HAP-1 (cell line): ENCODE results near the gene PLXNA2.

ENCODE experiments used
- DNase-seq, 2 experiments: peaks; one replicate each; pipeline ENCODE4 v3.0.0-alpha.2; 2016 to 2020; ENCODE audit warnings: low spot score in 2 of 2
- H3K27me3 ChIP-seq: fragments of 250-450 bp; sonication (Bioruptor Pico); 2 replicates; pipeline ENCODE4 v1.5.1; 2020; ENCODE audit warnings: low read depth, mild to moderate bottlenecking, moderate library complexity
- H3K36me3 ChIP-seq: fragments of 250-450 bp; sonication (Bioruptor Pico); replicated peaks from 2 replicates; pipeline ENCODE4 v1.5.1; 2020; ENCODE audit warnings: mild to moderate bottlenecking
- H3K4me1 ChIP-seq: fragments of 250-450 bp; sonication (Bioruptor Pico); 2 replicates; pipeline ENCODE4 v1.5.1; 2020; ENCODE audit warnings: mild to moderate bottlenecking
- H3K4me3 ChIP-seq: fragments of 250-450 bp; sonication (Bioruptor Pico); 2 replicates; pipeline ENCODE4 v1.5.1; 2020; ENCODE audit warnings: mild to moderate bottlenecking, moderate library complexity
- H3K9me3 ChIP-seq: fragments of 250-450 bp; sonication (Bioruptor Pico); 2 replicates; pipeline ENCODE4 v1.5.1; 2020; ENCODE audit warnings: mild to moderate bottlenecking, moderate library complexity
- in situ Hi-C: fragments of 300-500 bp; cut with MboI; formaldehyde crosslinking; loops from 3 replicates; pipeline ENCODE4 v1.14.3; 2020; ENCODE audit warnings: low sequenced_read_pairs, inconsistent platforms, mixed read lengths

The PLXNA2 gene

DNA sequence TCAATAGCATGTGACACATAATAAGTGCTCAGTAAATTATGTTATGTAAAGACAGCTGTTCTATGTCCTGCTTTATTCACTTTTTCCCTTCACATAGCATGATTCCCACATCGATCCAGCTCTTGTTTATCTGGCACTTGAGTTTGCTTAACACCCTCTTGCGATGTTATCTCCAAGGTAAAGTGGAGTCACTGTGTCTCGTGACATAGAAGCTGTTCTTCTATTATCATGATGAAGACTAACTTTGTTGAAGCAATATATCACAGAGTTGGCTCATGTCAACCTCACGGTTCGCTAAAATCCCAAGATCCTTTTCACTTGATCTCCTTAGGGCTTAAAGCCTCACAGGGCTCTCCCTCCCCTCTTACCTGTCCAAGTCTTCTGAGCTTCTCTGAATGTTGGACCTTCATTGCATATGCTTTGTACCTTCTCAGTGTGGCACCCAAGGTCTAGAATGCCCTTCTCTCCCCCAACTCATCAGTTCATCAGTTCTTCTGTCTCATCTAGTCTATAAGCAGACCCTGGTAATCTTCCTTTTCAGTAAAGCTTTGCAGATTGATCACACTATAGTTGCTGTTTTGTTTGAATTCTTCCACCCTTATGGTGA is 38.0 kb downstream of the PLXNA2 start:
- H3K4me1 ChIP-seq, result no peaks in the 10 kb centered on the region
- no peak for DNase-seq
- H3K9me3 ChIP-seq, result no peaks in the 10 kb centered on the region
- H3K36me3 ChIP-seq, result no peaks in the 10 kb centered on the region
- no peaks in the 10 kb centered on the region for H3K27me3 ChIP-seq
- in situ Hi-C loops, result no loop called here
- no peak overlapping the region for H3K4me3 ChIP-seq

DNA sequence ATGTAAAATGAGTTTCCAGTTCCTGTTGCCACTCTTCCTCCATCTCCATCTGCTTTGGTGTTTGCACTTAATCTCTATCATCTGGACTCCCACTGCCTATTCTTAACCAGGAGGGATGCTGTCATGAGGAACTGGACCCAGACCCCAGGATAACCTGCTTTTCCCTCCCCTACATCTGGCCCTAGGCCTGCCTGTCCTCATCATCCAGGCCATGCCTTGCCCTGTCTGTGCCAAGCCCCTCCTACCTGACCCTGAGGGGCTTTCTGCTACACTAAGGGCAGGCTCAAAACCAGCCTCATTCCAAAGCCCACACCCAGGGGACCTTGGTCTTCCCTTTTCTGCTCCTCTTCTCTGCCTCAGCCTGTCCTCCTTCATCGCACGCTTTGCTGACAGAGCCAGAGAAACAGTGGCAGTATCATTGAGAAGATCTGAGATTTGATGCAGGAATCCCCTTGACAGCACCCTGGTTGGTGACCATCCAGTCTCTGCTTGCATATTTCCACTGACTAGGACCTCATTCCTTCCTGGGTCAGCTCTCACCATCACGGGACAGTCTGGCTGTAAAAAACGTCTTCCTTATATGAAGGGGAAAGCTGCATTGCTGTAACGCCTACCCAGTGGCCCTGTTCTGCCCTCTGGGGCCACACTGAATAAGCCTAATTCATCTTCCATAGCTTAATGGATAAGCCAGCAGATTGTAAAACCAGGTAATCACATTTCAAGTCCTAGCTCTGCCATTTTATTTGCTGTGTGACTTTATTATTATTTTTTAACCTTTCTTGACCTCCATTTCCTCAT is 38.8 kb downstream of the PLXNA2 start:
- Histone ChIP-seq H3K27me3 (no peaks in the 10 kb centered on the region), H3K4me3 (no peak overlapping the region), H3K4me1 (no peaks in the 10 kb centered on the region), H3K36me3 (no peaks in the 10 kb centered on the region), H3K9me3 (no peaks in the 10 kb centered on the region)
- in situ Hi-C loops, result no loop called here
- DNase-seq, result no peak

DNA sequence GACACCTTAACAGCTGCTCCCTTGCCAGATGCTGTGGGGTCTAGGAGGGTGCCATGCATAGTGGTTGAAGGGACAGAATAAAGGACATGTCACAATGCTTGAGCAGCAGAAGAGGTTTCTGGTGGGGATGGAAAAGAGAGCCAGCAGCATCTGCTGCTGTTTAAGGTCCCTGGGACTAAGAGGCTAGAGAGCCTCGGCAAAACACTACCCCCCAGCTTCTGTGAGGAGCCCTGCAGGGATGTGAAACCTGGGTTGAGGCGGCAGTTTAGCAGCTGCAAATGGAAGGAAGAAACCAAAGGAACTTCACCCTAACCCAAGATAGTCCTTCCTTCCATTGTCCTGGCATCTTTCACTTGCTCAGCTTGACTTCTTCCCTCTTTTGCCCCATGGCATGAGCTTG is 39.4 kb downstream of the PLXNA2 start:
- no peaks in the 10 kb centered on the region for H3K4me1 ChIP-seq
- H3K9me3 ChIP-seq, result no peaks in the 10 kb centered on the region
- in situ Hi-C loops, result no loop called here
- H3K4me3 ChIP-seq, result no peak overlapping the region
- H3K36me3 ChIP-seq, result no peaks in the 10 kb centered on the region
- H3K27me3 ChIP-seq, result no peaks in the 10 kb centered on the region
- DNase-seq, result no peak

GRCh38 chr1:208203848-208204609 is 40.2 kb downstream of the PLXNA2 start:
- Histone ChIP-seq H3K4me1 (no peaks in the 10 kb centered on the region), H3K36me3 (no peaks in the 10 kb centered on the region), H3K9me3 (no peaks in the 10 kb centered on the region), H3K27me3 (no peaks in the 10 kb centered on the region), H3K4me3 (no peak overlapping the region)
- in situ Hi-C loops, result no loop called here
- no peak for DNase-seq

DNA sequence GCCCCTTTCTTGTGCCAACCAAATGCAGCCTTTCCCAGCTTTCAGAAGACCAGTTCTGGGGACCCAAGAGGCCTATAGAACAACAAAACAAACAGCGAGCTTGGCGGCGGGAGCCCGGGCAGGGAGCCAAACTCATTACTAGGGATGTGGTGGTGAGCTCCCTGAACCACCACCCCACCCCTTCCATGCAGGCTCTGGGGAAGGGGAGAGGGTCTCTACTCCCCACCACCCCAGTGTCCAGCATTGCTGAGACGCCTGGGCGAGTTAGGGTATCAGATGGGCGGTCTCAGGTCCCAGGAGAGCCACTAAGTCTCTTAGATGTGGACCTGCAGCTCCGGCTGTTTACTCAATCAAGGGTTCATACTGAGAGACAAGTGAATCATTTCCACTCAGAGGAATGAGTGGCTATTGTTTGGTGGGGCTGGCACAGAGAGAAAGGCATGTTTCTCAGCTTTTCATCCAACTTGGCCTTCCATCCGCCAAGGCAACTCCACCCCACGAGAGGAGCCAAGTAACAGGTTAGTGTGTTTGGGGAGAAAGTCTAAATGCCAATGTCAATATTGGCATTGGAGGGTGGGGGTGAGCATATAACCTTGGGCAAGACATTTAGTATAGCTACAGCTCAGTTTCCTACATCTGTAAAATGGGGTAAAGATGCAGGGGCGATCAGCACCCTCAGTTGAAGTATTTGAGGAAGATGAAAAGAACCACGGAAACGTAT is 40.9 kb downstream of the PLXNA2 start:
- H3K9me3 ChIP-seq, result no peaks in the 10 kb centered on the region
- H3K4me1 ChIP-seq, result no peaks in the 10 kb centered on the region
- H3K4me3 ChIP-seq, result no peak overlapping the region
- no peaks in the 10 kb centered on the region for H3K27me3 ChIP-seq
- H3K36me3 ChIP-seq, result no peaks in the 10 kb centered on the region
- in situ Hi-C loops, result no loop called here
- DNase-seq, result no peak

DNA sequence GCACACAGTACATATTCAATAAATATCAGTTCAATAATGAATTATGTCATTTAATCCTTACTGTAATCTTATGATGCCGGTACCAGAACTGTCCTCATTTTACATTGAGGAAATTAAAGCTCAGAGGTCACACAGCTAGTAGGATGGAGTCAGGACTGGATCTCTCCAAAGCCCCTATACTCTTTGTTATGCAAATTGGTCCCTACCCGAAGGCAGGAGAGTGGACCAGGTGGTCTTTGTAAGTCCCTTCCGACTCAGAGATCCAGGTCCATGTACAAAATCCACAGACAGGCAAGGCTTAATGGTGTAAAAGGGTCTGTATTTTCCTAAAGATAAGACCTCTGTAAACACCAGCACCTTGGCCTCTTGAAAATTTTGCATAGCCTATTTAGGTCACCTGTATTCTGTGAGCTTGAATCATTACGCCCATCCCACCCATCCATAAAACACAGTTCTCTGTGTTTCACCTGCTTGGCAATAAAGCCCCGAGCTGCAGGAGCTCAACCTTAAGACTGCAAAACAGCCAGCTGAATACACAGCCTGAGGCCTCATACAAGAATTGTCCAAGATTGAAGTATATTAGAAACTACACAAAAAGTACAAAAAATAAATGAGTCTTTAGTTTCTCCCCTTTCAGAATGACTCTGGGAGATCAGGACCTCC is 41.7 kb downstream of the PLXNA2 start:
- Histone ChIP-seq H3K9me3 (no peaks in the 10 kb centered on the region), H3K27me3 (no peaks in the 10 kb centered on the region), H3K4me1 (no peaks in the 10 kb centered on the region), H3K36me3 (no peaks in the 10 kb centered on the region), H3K4me3 (no peak overlapping the region)
- in situ Hi-C loops, result no loop called here
- no peak for DNase-seq

DNA sequence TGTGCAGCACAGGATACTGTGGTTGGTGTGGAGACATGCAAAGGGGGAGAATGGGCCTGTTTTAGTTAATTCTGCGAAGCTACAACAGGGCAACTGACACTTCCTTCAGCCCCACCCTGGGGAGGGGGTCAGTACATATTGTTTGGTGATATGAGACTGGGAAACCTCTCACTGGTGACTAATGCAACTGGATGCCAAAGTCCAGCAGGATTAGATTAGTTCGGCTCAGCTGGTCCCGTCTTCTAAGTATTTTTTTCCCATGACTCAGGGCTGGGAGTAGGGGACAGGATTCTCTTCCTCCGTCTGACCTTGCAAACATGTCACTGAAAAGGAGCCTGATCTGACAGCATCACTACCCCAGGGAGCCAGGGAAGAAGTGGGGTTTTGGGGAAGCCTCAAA is 43.0 kb downstream of the PLXNA2 start:
- no peak for DNase-seq
- no peaks in the 10 kb centered on the region for H3K9me3 ChIP-seq
- in situ Hi-C loops, result no loop called here
- no peaks in the 10 kb centered on the region for H3K4me1 ChIP-seq
- H3K4me3 ChIP-seq, result no peak overlapping the region
- H3K36me3 ChIP-seq, result no peaks in the 10 kb centered on the region
- no peaks in the 10 kb centered on the region for H3K27me3 ChIP-seq

GRCh38 chr1:208200116-208200515 is 44.1 kb downstream of the PLXNA2 start:
- DNase-seq, result no peak
- H3K9me3 ChIP-seq, result no peaks in the 10 kb centered on the region
- H3K36me3 ChIP-seq, result no peaks in the 10 kb centered on the region
- no peak overlapping the region for H3K4me3 ChIP-seq
- no peaks in the 10 kb centered on the region for H3K27me3 ChIP-seq
- H3K4me1 ChIP-seq, result no peaks in the 10 kb centered on the region
- in situ Hi-C loops, result no loop called here

GRCh38 chr1:208198236-208198635 is 45.9 kb downstream of the PLXNA2 start:
- Histone ChIP-seq H3K4me3 (no peak overlapping the region), H3K4me1 (no peaks in the 10 kb centered on the region), H3K36me3 (no peaks in the 10 kb centered on the region), H3K27me3 (no peaks in the 10 kb centered on the region), H3K9me3 (no peaks in the 10 kb centered on the region)
- no peak for DNase-seq
- in situ Hi-C loops, result no loop called here

GRCh38 chr1:208194944-208195343 is 49.2 kb downstream of the PLXNA2 start:
- no peak for DNase-seq
- H3K36me3 ChIP-seq, result no peaks in the 10 kb centered on the region
- in situ Hi-C loops, result no loop called here
- H3K9me3 ChIP-seq, result no peaks in the 10 kb centered on the region
- H3K27me3 ChIP-seq, result no peaks in the 10 kb centered on the region
- no peak overlapping the region for H3K4me3 ChIP-seq
- H3K4me1 ChIP-seq, result no peaks in the 10 kb centered on the region

- H3K9me3 ChIP-seq, result no peaks in the 10 kb centered on the region
- H3K36me3 ChIP-seq, result no peaks in the 10 kb centered on the region
- no peaks in the 10 kb centered on the region for H3K27me3 ChIP-seq
- no peak overlapping the region for H3K4me3 ChIP-seq
- no peak for DNase-seq
- H3K4me1 ChIP-seq, result no peaks in the 10 kb centered on the region
- in situ Hi-C loops, result no loop called here
These were observed 51.2 kb downstream of the PLXNA2 start for GRCh38 chr1:208192995-208193394.

GRCh38 chr1:208190784-208191183 is 53.4 kb downstream of the PLXNA2 start:
- in situ Hi-C loops, result no loop called here
- H3K4me3 ChIP-seq, result no peak overlapping the region
- H3K9me3 ChIP-seq, result no peaks in the 10 kb centered on the region
- H3K36me3 ChIP-seq, result no peaks in the 10 kb centered on the region
- no peak for DNase-seq
- no peaks in the 10 kb centered on the region for H3K4me1 ChIP-seq
- 0 out of 2 replicates have a peak, but pooled peaks cover 3% of the 10 kb centered on the region for H3K27me3 ChIP-seq

- Histone ChIP-seq H3K4me1 (no peaks in the 10 kb centered on the region), H3K4me3 (no peak overlapping the region), H3K9me3 (no peaks in the 10 kb centered on the region), H3K27me3 (0 out of 2 replicates have a peak, but pooled peaks cover 3% of the 10 kb centered on the region), H3K36me3 (no peaks in the 10 kb centered on the region)
- in situ Hi-C loops, result no loop called here
- DNase-seq, result no peak
These were observed 54.5 kb downstream of the PLXNA2 start for GRCh38 chr1:208189716-208190115.
